ENCODE data around the gene CA14. TPM values are rescaled to one million over a fixed set of nuclear protein-coding genes. Genes with fewer than 3 reads are reported as not detected.

CA14 gene
- total RNA-seq, 1 experiment from 2014 or later, result not detected

GRCh38 chr1:150280138-150280707 lies 22.6 kb downstream of the CA14 start:
- no peak overlapping the region for H3K27ac ChIP-seq (ENCODE audit: low read length)
- H3K4me1 ChIP-seq (ENCODE audit: control insufficient read depth, insufficient read depth, low read length), result 0 out of 2 replicates have a peak, but pooled peaks cover 4% of the 10 kb centered on the region
- BruUV-seq (replicated peaks), result no TSS peak
- intact Hi-C loops (cut with micrococcal nuclease; ENCODE audit: unreplicated experiment), result no loop called here
- no peaks in the 10 kb centered on the region for H3K36me3 ChIP-seq (ENCODE audit: control insufficient read depth, insufficient read depth, low read length)
- no peaks in the 10 kb centered on the region for H3K27me3 ChIP-seq (ENCODE audit: control insufficient read depth, insufficient read depth, low read length)
- no peak overlapping the region for H3K4me3 ChIP-seq (ENCODE audit: low read depth in 2 of 2, low read length in 2 of 2)
- CTCF ChIA-PET, result interaction anchor here (1.0 to 2.0 kb wide), 2 partner anchors 22 to 24 kb away, joined by 3 to 14 read pairs; partner anchors contain the start of gene CA14
- in situ Hi-C loops (cut with HindIII; ENCODE audit: low pct_unique_long_range_greater_than_20kb, low sequenced_read_pairs), result no loop called here
- ATAC-seq, result no peak
- H3K9me3 ChIP-seq (ENCODE audit: control insufficient read depth, insufficient read depth, low read depth, low read length), result no peaks in the 10 kb centered on the region
- no peak for DNase-seq (ENCODE audit: low read depth, low spot score)
- POLR2A ChIA-PET, result interaction anchor here (1.2 kb wide), 1 partner anchor 12 kb away, joined by 3 read pairs; no protein-coding TSS in a partner anchor
- no peak for TF ChIP-seq CTCF (IDR thresholded peaks at IDR 0.05)
- TF ChIP-seq SIN3A (IDR thresholded peaks at IDR 0.05; ENCODE audit: borderline replicate concordance, insufficient read depth, low read depth, low read length), result no peak
- no peak for TF ChIP-seq REST (IDR thresholded peaks at IDR 0.05; ENCODE audit: insufficient read depth in 1 of 2, low read depth in 2 of 2, low read length in 1 of 2)
- TF ChIP-seq POLR2AphosphoS5 (IDR thresholded peaks at IDR 0.05; ENCODE audit: low read depth, low read length), result no peak
- TF ChIP-seq TCF7L2 (IDR thresholded peaks at IDR 0.05; ENCODE audit: low read depth, low read length), result no peak

- ATAC-seq, result peak; percentile 84
- CTCF ChIA-PET, result interaction anchor here (0.5 to 2.0 kb wide), 5 partner anchors 8 to 91 kb away, joined by 3 to 14 read pairs (median 3); partner anchors contain the start of gene C1orf54
- no peaks in the 10 kb centered on the region for H3K27me3 ChIP-seq (ENCODE audit: control insufficient read depth, insufficient read depth, low read length)
- no peaks in the 10 kb centered on the region for H3K36me3 ChIP-seq (ENCODE audit: control insufficient read depth, insufficient read depth, low read length)
- BruUV-seq (replicated peaks), result no TSS peak
- H3K9me3 ChIP-seq (ENCODE audit: control insufficient read depth, insufficient read depth, low read depth, low read length), result no peaks in the 10 kb centered on the region
- peak overlapping the region; percentile 45 to 72 for H3K4me3 ChIP-seq (ENCODE audit: low read depth in 2 of 2, low read length in 2 of 2)
- intact Hi-C loops (cut with micrococcal nuclease; ENCODE audit: unreplicated experiment), result loop anchor here (1.0 kb wide), 1 partner anchor 26 kb away; no protein-coding TSS in a partner anchor
- no peak for TF ChIP-seq POLR2AphosphoS5 (IDR thresholded peaks at IDR 0.05; ENCODE audit: low read depth, low read length)
- no peak for TF ChIP-seq SIN3A (IDR thresholded peaks at IDR 0.05; ENCODE audit: borderline replicate concordance, insufficient read depth, low read depth, low read length)
- TF ChIP-seq REST (IDR thresholded peaks at IDR 0.05; ENCODE audit: insufficient read depth in 1 of 2, low read depth in 2 of 2, low read length in 1 of 2), result no peak
- peak; percentile 91 for TF ChIP-seq CTCF (IDR thresholded peaks at IDR 0.05)
- H3K27ac ChIP-seq (ENCODE audit: low read length), result peak overlapping the region; percentile 88
- 0 out of 2 replicates have a peak, but pooled peaks cover 4% of the 10 kb centered on the region for H3K4me1 ChIP-seq (ENCODE audit: control insufficient read depth, insufficient read depth, low read length)
- DNase-seq (ENCODE audit: low read depth, low spot score), result peak; percentile 58
- POLR2A ChIA-PET, result interaction anchor here (0.6 kb wide), 1 partner anchor 8 kb away, joined by 4 read pairs; no protein-coding TSS in a partner anchor
- in situ Hi-C loops (cut with HindIII; ENCODE audit: low pct_unique_long_range_greater_than_20kb, low sequenced_read_pairs), result no loop called here
Measured at GRCh38 chr1:150281221-150281757, 23.7 kb downstream of the CA14 start.

Data from Panc1 (cell line).